ENCODE data around the gene NBEA.

Gene NBEA

GRCh38 chr13:35139591-35139990 is 197.5 kb downstream of the NBEA start:
- TF ChIP-seq CTCF (IDR thresholded peaks at IDR 0.05; ENCODE audit: control extremely low read depth, extremely low read depth, low read depth, missing control alignments), result no peak
- CTCF ChIA-PET, result interaction anchor here (1.6 to 1.7 kb wide), 2 partner anchors 14 to 31 kb away, joined by 3 to 5 read pairs; no protein-coding TSS in a partner anchor
- POLR2A ChIA-PET, result no interaction called here
- DNase-seq (ENCODE audit: extremely low spot score), result no peak

GRCh38 chr13:35140321-35140720 is 198.3 kb downstream of the NBEA start:
- no peak for DNase-seq (ENCODE audit: extremely low spot score)
- CTCF ChIA-PET, result interaction anchor here (1.0 to 1.7 kb wide), 3 partner anchors 14 to 32 kb away, joined by 3 to 5 read pairs (median 5); no protein-coding TSS in a partner anchor
- POLR2A ChIA-PET, result no interaction called here
- TF ChIP-seq CTCF (IDR thresholded peaks at IDR 0.05; ENCODE audit: control extremely low read depth, extremely low read depth, low read depth, missing control alignments), result no peak

GRCh38 chr13:35140831-35141230 is 198.8 kb downstream of the NBEA start:
- no peak for TF ChIP-seq CTCF (IDR thresholded peaks at IDR 0.05; ENCODE audit: control extremely low read depth, extremely low read depth, low read depth, missing control alignments)
- CTCF ChIA-PET, result interaction anchor here (1.0 to 1.7 kb wide), 3 partner anchors 13 to 33 kb away, joined by 3 to 5 read pairs (median 5); no protein-coding TSS in a partner anchor
- DNase-seq (ENCODE audit: extremely low spot score), result no peak
- POLR2A ChIA-PET, result no interaction called here

GRCh38 chr13:35143123-35143522 is 201.1 kb downstream of the NBEA start:
- no peak for TF ChIP-seq CTCF (IDR thresholded peaks at IDR 0.05; ENCODE audit: control extremely low read depth, extremely low read depth, low read depth, missing control alignments)
- DNase-seq (ENCODE audit: extremely low spot score), result no peak
- CTCF ChIA-PET, result no interaction called here
- POLR2A ChIA-PET, result no interaction called here

GRCh38 chr13:35144166-35144890 is 202.3 kb downstream of the NBEA start:
- ChIA-PET CTCF (interaction anchor here (1.3 kb wide), 1 partner anchor 21 kb away, joined by 3 read pairs; no protein-coding TSS in a partner anchor), POLR2A (no interaction called here)
- no peak for TF ChIP-seq CTCF (IDR thresholded peaks at IDR 0.05; ENCODE audit: control extremely low read depth, extremely low read depth, low read depth, missing control alignments)
- no peak for DNase-seq (ENCODE audit: extremely low spot score)

GRCh38 chr13:35146686-35147085 is 204.6 kb downstream of the NBEA start:
- POLR2A ChIA-PET, result no interaction called here
- CTCF ChIA-PET, result no interaction called here
- DNase-seq (ENCODE audit: extremely low spot score), result no peak
- TF ChIP-seq CTCF (IDR thresholded peaks at IDR 0.05; ENCODE audit: control extremely low read depth, extremely low read depth, low read depth, missing control alignments), result no peak

Measured in GM10248 (cell line).